GM19397 (cell line): ENCODE data around the gene MTHFR.

Experiments
- ATAC-seq: cut with Tn5 transposase; IDR thresholded peaks from one replicate; pipeline ENCODE4 v1.9.1; 2021; ENCODE audit warnings: mild to moderate bottlenecking, moderate library complexity; ENCODE audit not compliant: unreplicated experiment

The MTHFR gene

GRCh38 chr1:11783556-11783955, 22.2 kb downstream of the MTHFR start:
- no peak for ATAC-seq

GRCh38 chr1:11782127-11782708, 23.5 kb downstream of the MTHFR start:
- no peak for ATAC-seq

- ATAC-seq, result no peak
Observed at GRCh38 chr1:11781297-11781696, 24.5 kb downstream of the MTHFR start.

- no peak for ATAC-seq
Observed at GRCh38 chr1:11780380-11781147, 25.2 kb downstream of the MTHFR start.

- ATAC-seq, result no peak
Observed at GRCh38 chr1:11779715-11780379, 25.9 kb downstream of the MTHFR start.

- no peak for ATAC-seq
Observed at GRCh38 chr1:11778844-11779623, 26.7 kb downstream of the MTHFR start.

GRCh38 chr1:11778336-11778735, 27.4 kb downstream of the MTHFR start:
- no peak for ATAC-seq

GRCh38 chr1:11777658-11778322, 28.0 kb downstream of the MTHFR start:
- ATAC-seq, result no peak

- ATAC-seq, result no peak
Observed at GRCh38 chr1:11774753-11775152, 31.0 kb downstream of the MTHFR start.

GRCh38 chr1:11772458-11772857, 33.3 kb downstream of the MTHFR start:
- ATAC-seq, result no peak

GRCh38 chr1:11771481-11772043, 34.2 kb downstream of the MTHFR start:
- ATAC-seq, result no peak

- no peak for ATAC-seq
Observed at GRCh38 chr1:11770011-11770410, 35.8 kb downstream of the MTHFR start.

- ATAC-seq, result no peak
Observed at GRCh38 chr1:11769274-11769673, 36.5 kb downstream of the MTHFR start.

GRCh38 chr1:11768821-11769220, 36.9 kb downstream of the MTHFR start:
- no peak for ATAC-seq

GRCh38 chr1:11767922-11768704, 37.7 kb downstream of the MTHFR start:
- ATAC-seq, result no peak

- no peak for ATAC-seq
Observed at GRCh38 chr1:11766429-11766776, 39.4 kb downstream of the MTHFR start.

GRCh38 chr1:11765661-11766428, 39.9 kb downstream of the MTHFR start:
- no peak for ATAC-seq

- ATAC-seq, result no peak
Observed at GRCh38 chr1:11764519-11764918, 41.2 kb downstream of the MTHFR start.

- no peak for ATAC-seq
Observed at GRCh38 chr1:11764115-11764514, 41.6 kb downstream of the MTHFR start.
